K562 (cell line): ENCODE measurements around the gene PGP. TPM values are rescaled to one million over a fixed set of nuclear protein-coding genes. Genes with fewer than 3 reads are reported as not detected.
A peak's percentile ranks its signal among the peaks of the same experiment; 100 is the strongest.

ENCODE experiments used
- ASH1L ChIP-seq: fragments of 450-650 bp; IDR thresholded peaks from 2 replicates; pipeline ENCODE4 v1.6.1; 2018; ENCODE audit warnings: borderline replicate concordance, mild to moderate bottlenecking, low read depth; ENCODE audit not compliant: partially characterized antibody
- DIDO1 ChIP-seq: fragments of 450-650 bp; IDR thresholded peaks from 2 replicates; pipeline ENCODE4 v1.6.1; 2016; ENCODE audit warnings: low read depth, missing biosample characterization, missing genetic modification characterization
- DPF2 ChIP-seq: fragments of 450-650 bp; IDR thresholded peaks from 2 replicates; pipeline ENCODE4 v1.6.1; 2016
- KAT8 ChIP-seq: fragments of 450-650 bp; IDR thresholded peaks from 2 replicates; pipeline ENCODE4 v1.6.1; 2016; ENCODE audit warnings: low read depth, mild to moderate bottlenecking
- KDM4B ChIP-seq, 2 experiments: fragments of 450-650 bp in 1 of 2; sonication (generic) in 1 of 2; IDR thresholded peaks; 2 replicates each; pipeline ENCODE4 v1.6.1; 2016 to 2017; ENCODE audit warnings: borderline replicate concordance in 2 of 2, antibody characterized with exemption in 1 of 2, low read depth in 1 of 2, mild to moderate bottlenecking in 1 of 2
- NFATC3 ChIP-seq: fragments of 450-650 bp; IDR thresholded peaks from 2 replicates; pipeline ENCODE4 v1.6.1; 2017; ENCODE audit warnings: mild to moderate bottlenecking
- PHF20 ChIP-seq: fragments of 450-650 bp; IDR thresholded peaks from 2 replicates; pipeline ENCODE4 v1.6.1; 2018; ENCODE audit not compliant: partially characterized antibody
- POLR2AphosphoS5 ChIP-seq: IDR thresholded peaks from 2 replicates; pipeline ENCODE4 v1.6.1; 2011; ENCODE audit warnings: mild to moderate bottlenecking, low read depth, low read length, moderate library complexity; ENCODE audit not compliant: control insufficient read depth, insufficient read depth
- SUPT5H ChIP-seq: fragments of 450-650 bp; IDR thresholded peaks from 2 replicates; pipeline ENCODE4 v1.6.1; 2016
- TEAD2 ChIP-seq: fragments of 450-650 bp; IDR thresholded peaks from 2 replicates; pipeline ENCODE4 v1.6.1; 2016; ENCODE audit warnings: missing genetic modification characterization, control low read depth, missing compliant biosample characterization
- XRCC3 ChIP-seq: fragments of 450-650 bp; IDR thresholded peaks from 2 replicates; pipeline ENCODE4 v1.6.1; 2017; ENCODE audit warnings: mild to moderate bottlenecking, moderate library complexity
- XRCC4 ChIP-seq: IDR thresholded peaks from one replicate; pipeline ENCODE4 v1.6.1; 2011; ENCODE audit not compliant: insufficient read depth, insufficient read length; ENCODE audit errors: extremely low read depth
- ZNF232 ChIP-seq: sonication (generic); formaldehyde crosslinking; IDR thresholded peaks from 2 replicates; pipeline ENCODE4 v1.8.0; 2022; ENCODE audit warnings: mild to moderate bottlenecking, missing genetic modification reagents
- ZNF583 ChIP-seq: fragments of 250-450 bp; sonication (Bioruptor Pico); IDR thresholded peaks from 2 replicates; pipeline ENCODE4 v1.4.0; 2020
- ZNF778 ChIP-seq: fragments of 450-650 bp; formaldehyde crosslinking; IDR thresholded peaks from 2 replicates; pipeline ENCODE4 v1.4.0; 2020; ENCODE audit warnings: mild to moderate bottlenecking, moderate library complexity
- ZNF830 ChIP-seq: fragments of 250-450 bp; sonication (Bioruptor Pico); IDR thresholded peaks from 2 replicates; pipeline ENCODE4 v1.5.0; 2021; ENCODE audit warnings: mild to moderate bottlenecking
- polyA plus RNA-seq, 8 experiments: library from polyadenylated mRNA; depleted of rRNA in 4 of 8; stranded (reverse) in 5 of 8; unstranded in 3 of 8; fragments of >200 nt; fragmentation: Nextera tagmentation in 2 of 8; fragmentation: Illumina TruSeq in 1 of 8; extraction: Ambion mirVana in 2 of 8; extraction: Trizol in 1 of 8; gene quantifications; 2 replicates each; pipeline versions ENCODE4 v1.2.1 to v1.2.3, GENCODE V29; 2011 to 2014; ENCODE audit warnings: inconsistent platforms in 1 of 8, missing spikeins in 1 of 8
- total RNA-seq, 7 experiments: library from RNA; depleted of rRNA in 6 of 7; stranded (reverse); fragments of >200 nt in 6 of 7; fragmentation: Illumina TruSeq in 2 of 7; extraction: Trizol in 2 of 7; gene quantifications; 2 replicates each; pipeline versions ENCODE4 v1.2.1 to v1.2.3, GENCODE V29; 2011 to 2021; ENCODE audit warnings: low replicate concordance in 1 of 7
- TF ChIP-seq, protein P1 (sequence below), 3 experiments: IDR thresholded peaks in 2 of 3; conservative IDR thresholded peaks in 1 of 3; 2 replicates each; pipeline ENCODE4 v1.5.1; 2011 to 2012; ENCODE audit warnings: low read length in 3 of 3, mild to moderate bottlenecking in 3 of 3, control low read depth in 2 of 3, improper control_type of control experiment in 1 of 3, inconsistent platforms in 1 of 3, low read depth in 1 of 3, mixed read lengths in 1 of 3, moderate library complexity in 1 of 3; ENCODE audit not compliant: insufficient read depth in 2 of 3
- TF ChIP-seq, protein P2 (sequence below), 2 experiments: fragments of 250-450 bp in 1 of 2; fragments of 450-650 bp in 1 of 2; sonication (Bioruptor Pico) in 1 of 2; IDR thresholded peaks; 2 replicates each; pipeline versions ENCODE4 v1.6.1 to v1.8.0; 2016 to 2021; ENCODE audit warnings: mild to moderate bottlenecking in 2 of 2, moderate library complexity in 2 of 2, missing compliant biosample characterization in 1 of 2, missing genetic modification characterization in 1 of 2
- TF ChIP-seq, protein P3 (sequence below): fragments of 250-450 bp; sonication (Bioruptor Pico); IDR thresholded peaks from 2 replicates; pipeline ENCODE4 v1.4.0; 2020; ENCODE audit warnings: mild to moderate bottlenecking, moderate library complexity
- TF ChIP-seq, protein P4 (sequence below): fragments of 450-650 bp; IDR thresholded peaks from 2 replicates; pipeline ENCODE4 v1.6.1; 2018; ENCODE audit warnings: mild to moderate bottlenecking, low read depth; ENCODE audit not compliant: partially characterized antibody

PGP gene
- total and polyA plus RNA-seq, 9 of the 15 experiments (the other 6 are each of a cell fraction or from before 2014, with no cell fraction given) = 1.1 to 57.6 (median 19.6) TPM

DNA sequence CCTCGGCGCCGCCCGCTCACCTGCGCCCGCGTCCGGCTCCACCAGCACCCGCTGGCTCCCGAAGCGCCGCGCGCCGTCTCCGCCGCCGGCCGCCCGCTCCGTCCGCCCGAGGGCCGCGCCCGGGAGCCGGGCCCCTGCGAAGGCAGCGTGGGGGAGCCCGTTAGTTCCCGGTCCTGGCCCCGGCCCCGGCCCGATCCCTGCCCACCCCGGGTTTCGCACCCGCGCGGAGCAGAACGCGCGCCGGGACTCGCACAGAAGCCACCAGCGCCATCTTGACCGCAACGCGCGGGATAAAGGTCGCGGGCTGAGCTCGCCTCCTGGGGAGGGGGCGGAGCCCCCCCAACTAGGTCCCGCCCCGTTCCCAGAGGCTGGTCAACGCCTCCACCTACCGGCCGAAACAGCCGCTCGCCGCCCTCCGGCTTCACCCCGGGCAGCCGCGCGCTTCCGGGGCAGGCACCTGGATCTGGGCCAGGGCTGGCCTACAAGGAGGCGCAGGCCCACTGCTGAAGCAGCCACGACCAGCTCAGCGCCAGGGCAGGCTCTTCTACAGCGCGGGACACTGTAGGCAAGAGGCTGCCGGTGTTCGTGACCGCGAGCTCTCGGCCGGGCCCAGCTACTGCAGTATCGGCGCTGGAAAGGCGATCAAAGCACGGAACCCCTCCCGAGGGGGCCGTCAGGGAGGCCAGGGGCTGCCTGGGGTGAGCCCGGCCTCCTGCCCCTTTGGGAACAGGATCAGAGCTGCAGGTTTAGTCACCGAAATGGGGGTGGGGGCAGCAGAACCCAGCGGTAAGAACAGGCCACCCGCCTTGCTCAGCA, 36.9 kb upstream of the PGP start, which contains the start of gene ECI1 (continued):
- TF ChIP-seq KDM4B (IDR thresholded peaks at IDR 0.05; ENCODE audit: borderline replicate concordance in 2 of 2, low read depth in 1 of 2) (peak in 1 of 2 experiments; percentile 66; a peak in 1 of 4 replicates), ZNF830 (CRISPR knock-in tag) (no peak), ASH1L (no peak), XRCC3 (no peak), TEAD2 (tag) (no peak), SUPT5H (peak; percentile 79), ZNF232 (no peak), ZNF583 (CRISPR knock-in tag) (no peak), KAT8 (no peak), DIDO1 (tag) (no peak), NFATC3 (no peak), POLR2AphosphoS5 (peak; percentile 91), XRCC4 (no peak), DPF2 (peak; percentile 20; the same call in 1 of the 2 replicates), ZNF778 (CRISPR knock-in tag) (no peak), PHF20 (peak; percentile 55)
- TF ChIP-seq, protein P1, sequence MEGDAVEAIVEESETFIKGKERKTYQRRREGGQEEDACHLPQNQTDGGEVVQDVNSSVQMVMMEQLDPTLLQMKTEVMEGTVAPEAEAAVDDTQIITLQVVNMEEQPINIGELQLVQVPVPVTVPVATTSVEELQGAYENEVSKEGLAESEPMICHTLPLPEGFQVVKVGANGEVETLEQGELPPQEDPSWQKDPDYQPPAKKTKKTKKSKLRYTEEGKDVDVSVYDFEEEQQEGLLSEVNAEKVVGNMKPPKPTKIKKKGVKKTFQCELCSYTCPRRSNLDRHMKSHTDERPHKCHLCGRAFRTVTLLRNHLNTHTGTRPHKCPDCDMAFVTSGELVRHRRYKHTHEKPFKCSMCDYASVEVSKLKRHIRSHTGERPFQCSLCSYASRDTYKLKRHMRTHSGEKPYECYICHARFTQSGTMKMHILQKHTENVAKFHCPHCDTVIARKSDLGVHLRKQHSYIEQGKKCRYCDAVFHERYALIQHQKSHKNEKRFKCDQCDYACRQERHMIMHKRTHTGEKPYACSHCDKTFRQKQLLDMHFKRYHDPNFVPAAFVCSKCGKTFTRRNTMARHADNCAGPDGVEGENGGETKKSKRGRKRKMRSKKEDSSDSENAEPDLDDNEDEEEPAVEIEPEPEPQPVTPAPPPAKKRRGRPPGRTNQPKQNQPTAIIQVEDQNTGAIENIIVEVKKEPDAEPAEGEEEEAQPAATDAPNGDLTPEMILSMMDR (IDR thresholded peaks at IDR 0.05 in 2 of 3, conservative IDR thresholded peaks at IDR 0.05 in 1 of 3; ENCODE audit: insufficient read depth in 2 of 3, low read depth in 1 of 3, low read length in 3 of 3) = peak; percentile 80 to 88 (median 87)
- TF ChIP-seq, protein P2, sequence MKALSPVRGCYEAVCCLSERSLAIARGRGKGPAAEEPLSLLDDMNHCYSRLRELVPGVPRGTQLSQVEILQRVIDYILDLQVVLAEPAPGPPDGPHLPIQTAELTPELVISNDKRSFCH (CRISPR knock-in tag; IDR thresholded peaks at IDR 0.05) = no peak
- TF ChIP-seq, protein P2 (tag; IDR thresholded peaks at IDR 0.05) = peak; percentile 87
- TF ChIP-seq, protein P3, sequence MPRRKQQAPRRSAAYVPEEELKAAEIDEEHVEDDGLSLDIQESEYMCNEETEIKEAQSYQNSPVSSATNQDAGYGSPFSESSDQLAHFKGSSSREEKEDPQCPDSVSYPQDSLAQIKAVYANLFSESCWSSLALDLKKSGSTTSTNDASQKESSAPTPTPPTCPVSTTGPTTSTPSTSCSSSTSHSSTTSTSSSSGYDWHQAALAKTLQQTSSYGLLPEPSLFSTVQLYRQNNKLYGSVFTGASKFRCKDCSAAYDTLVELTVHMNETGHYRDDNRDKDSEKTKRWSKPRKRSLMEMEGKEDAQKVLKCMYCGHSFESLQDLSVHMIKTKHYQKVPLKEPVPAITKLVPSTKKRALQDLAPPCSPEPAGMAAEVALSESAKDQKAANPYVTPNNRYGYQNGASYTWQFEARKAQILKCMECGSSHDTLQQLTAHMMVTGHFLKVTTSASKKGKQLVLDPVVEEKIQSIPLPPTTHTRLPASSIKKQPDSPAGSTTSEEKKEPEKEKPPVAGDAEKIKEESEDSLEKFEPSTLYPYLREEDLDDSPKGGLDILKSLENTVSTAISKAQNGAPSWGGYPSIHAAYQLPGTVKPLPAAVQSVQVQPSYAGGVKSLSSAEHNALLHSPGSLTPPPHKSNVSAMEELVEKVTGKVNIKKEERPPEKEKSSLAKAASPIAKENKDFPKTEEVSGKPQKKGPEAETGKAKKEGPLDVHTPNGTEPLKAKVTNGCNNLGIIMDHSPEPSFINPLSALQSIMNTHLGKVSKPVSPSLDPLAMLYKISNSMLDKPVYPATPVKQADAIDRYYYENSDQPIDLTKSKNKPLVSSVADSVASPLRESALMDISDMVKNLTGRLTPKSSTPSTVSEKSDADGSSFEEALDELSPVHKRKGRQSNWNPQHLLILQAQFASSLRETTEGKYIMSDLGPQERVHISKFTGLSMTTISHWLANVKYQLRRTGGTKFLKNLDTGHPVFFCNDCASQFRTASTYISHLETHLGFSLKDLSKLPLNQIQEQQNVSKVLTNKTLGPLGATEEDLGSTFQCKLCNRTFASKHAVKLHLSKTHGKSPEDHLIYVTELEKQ = no peak
- TF ChIP-seq, protein P4, sequence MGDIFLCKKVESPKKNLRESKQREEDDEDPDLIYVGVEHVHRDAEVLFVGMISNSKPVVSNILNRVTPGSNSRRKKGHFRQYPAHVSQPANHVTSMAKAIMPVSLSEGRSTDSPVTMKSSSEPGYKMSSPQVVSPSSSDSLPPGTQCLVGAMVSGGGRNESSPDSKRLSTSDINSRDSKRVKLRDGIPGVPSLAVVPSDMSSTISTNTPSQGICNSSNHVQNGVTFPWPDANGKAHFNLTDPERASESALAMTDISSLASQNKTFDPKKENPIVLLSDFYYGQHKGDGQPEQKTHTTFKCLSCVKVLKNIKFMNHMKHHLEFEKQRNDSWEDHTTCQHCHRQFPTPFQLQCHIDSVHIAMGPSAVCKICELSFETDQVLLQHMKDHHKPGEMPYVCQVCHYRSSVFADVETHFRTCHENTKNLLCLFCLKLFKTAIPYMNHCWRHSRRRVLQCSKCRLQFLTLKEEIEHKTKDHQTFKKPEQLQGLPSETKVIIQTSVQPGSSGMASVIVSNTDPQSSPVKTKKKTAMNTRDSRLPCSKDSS = no peak
